GM19035 (cell line): ENCODE measurements around the gene OR52L1.
"Not testable (repeated sequence)": the region's sequence is repeated elsewhere in the genome, so short reads cannot be mapped to it uniquely, and the experiment has no call there.

Experiments used
- ATAC-seq: cut with Tn5 transposase; IDR thresholded peaks from one replicate; pipeline ENCODE4 v1.9.1; 2021; ENCODE audit not compliant: unreplicated experiment

OR52L1 gene

DNA sequence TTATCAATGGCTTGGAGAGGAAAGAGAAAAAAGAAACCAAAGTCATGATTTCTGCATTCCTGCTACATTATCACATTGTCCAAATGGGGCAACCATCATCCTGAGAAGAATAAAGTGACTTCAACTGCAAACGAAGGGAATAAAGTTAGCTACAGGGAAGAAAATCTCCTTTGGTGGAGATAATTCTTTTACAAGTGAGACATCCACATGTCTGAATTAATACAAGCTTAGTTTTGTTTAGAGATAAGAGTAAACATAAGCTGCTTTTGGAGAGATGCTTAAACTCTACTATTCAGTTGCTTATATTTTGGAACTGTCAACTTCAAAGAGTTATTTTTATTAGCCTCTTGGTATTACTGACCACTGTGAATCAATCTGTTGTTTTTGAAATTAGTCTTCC, at the start of gene OR52L1:
OR52L1 (minus strand) TSS at position 101 of the 400 bp plus-strand sequence; CDS start at position 46, 55 bp downstream.
- ATAC-seq: no peak

GRCh38 chr11:6030708-6031405, 44.1 kb upstream of the OR52L1 start, which contains the start of gene OR56A1:
OR56A1 (minus strand) TSS chr11:6030758; CDS start chr11:6027692, 3,066 bp downstream.
- no peak for ATAC-seq

GRCh38 chr11:6027501-6027900, 40.7 kb upstream of the OR52L1 start:
- no peak for ATAC-seq

DNA sequence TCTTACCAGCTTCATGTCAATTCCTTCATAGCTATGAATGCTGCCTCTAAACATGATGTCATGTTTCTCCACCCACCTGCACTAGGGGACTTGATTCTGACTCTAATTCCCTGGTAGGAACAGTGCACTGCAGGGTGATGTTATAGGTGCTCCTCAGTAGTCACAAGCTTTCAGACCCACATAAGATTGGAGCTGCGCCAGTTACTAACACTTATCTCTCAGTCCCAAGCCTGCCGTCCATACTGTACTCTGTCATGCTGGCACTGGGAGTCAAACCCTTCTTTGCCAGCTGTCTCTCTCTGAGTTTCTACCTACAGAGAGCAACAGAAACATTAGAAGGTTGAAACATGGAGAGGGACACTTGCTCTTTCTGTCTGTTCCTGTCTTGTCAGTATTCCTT, 38.3 kb upstream of the OR52L1 start:
- no peak for ATAC-seq

GRCh38 chr11:6022956-6023355, 36.2 kb upstream of the OR52L1 start:
- no peak for ATAC-seq

DNA sequence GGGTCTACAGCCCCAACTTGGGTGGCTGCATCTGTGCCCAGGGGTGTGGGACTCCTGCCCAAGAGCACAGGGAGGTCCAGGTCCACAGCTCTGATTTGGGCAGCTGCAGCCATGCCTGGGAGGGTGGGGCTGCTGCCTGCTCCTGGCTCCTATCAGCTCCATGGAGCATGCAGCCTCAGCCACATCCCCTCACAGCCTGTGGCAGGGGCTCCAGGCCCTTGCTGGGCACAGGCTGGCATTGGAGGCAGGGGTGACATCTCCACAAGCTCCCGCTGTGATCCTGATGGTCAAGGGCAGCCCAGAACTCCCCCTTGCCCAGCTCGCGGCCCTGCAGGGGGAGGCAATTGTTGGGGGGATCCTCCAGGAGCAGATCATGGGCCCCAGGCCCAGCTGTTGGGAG, 26.3 kb upstream of the OR52L1 start:
- no peak for ATAC-seq

GRCh38 chr11:6012035-6012668, 25.4 kb upstream of the OR52L1 start:
- no peak for ATAC-seq

GRCh38 chr11:6006846-6007245, 20.1 kb upstream of the OR52L1 start, which contains the start of gene OR56A4:
OR56A4 (minus strand) TSS chr11:6006946; CDS start chr11:6002992, 3,954 bp downstream.
- no peak for ATAC-seq

GRCh38 chr11:6006395-6006794, 19.6 kb upstream of the OR52L1 start:
- no peak for ATAC-seq

DNA sequence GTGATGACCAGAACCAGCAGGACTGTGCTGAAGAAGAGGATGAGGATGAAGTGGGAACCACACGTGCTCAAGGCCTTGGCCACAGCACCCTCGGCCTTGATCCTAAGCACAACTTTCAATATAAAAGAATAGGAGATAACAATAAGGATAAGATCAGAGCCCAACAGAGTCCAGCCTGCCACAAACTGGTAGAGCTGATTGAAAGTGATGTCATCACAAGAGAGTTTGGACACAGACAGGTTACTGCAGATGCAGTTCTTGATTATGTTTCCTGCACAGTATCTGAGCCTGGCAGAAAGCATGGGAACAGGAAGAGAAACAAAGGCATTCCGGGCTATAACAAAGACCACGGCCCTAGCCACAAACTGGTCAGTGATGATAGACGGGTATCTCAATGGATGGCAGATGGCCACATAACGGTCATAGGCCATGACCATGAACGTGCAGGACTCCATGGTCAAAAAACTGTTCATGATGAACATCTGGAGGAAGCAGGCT, 15.5 kb upstream of the OR52L1 start:
- no peak for ATAC-seq

GRCh38 chr11:5994791-5995190, 8.0 kb upstream of the OR52L1 start:
- ATAC-seq: no peak

- ATAC-seq: no peak
Observed at GRCh38 chr11:5992604-5993251, 5.9 kb upstream of the OR52L1 start.

- ATAC-seq: no peak
Observed at GRCh38 chr11:5992150-5992549, 5.4 kb upstream of the OR52L1 start.

GRCh38 chr11:5989203-5989602, 2.4 kb upstream of the OR52L1 start:
- no peak for ATAC-seq

DNA sequence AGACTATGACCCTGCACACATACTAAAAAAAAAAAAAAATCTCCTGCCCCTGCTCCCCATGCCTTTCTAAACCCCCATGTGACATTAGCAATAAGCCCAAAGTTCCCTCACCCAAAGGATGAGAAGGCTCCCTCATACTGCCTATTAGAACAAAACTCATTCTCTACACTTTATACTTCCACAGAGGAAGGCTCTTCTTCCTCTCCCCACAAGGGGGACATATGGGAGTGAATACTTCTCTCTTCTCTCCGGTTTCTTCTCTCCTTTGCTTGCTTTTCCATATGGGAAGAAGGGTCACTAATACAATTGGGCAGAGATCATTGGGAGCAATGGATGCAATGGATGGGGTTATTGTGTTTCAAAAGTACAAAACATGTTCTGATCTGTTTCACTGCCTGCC, 3.3 kb downstream of the OR52L1 start:
- no peak for ATAC-seq

DNA sequence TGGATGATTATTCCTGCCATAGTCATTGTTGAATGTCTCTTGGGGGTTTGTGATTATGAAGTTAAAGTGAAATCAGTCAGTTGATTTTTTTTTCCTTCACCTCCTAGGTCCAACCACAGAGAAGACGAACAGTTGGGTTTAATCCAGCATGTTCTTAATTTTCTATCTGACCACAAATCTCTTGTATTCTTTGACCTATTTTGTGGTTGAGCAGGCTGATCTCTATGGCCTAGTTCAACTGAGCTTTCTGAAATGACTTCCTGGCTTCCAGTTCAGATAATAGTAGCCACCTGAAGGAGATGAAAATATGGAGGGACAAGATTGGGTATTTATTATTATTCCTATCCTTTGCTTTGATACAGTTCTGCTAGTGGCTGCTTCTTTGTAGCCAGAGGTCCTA, 13.3 kb downstream of the OR52L1 start:
- ATAC-seq: no peak

DNA sequence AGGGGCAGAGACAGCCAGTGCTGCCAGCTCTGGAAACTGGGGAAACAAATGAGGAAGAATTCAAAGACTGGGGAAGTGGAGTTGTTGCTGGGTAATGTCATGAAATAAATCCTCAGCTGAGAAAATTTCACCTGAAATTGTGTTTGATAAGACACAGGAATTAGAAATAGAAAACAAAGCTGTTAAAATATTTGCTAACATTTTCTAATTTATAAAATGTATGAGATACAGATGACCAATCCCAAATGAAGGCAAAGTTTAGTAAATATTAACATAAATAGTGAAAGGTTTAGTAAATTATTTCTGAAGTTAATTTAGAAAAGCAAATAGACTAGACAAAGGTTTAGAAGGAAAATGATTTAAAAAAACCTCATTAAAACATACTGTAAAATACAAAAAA, 18.4 kb downstream of the OR52L1 start, which contains the start of gene OR56A5:
OR56A5 (minus strand) TSS at position 101 of the 400 bp plus-strand sequence; CDS start at position 101, 0 bp downstream.
- ATAC-seq: no peak

GRCh38 chr11:5967708-5968107, 19.1 kb downstream of the OR52L1 start:
- no peak for ATAC-seq

GRCh38 chr11:5966958-5967357, 19.8 kb downstream of the OR52L1 start:
- no peak for ATAC-seq

GRCh38 chr11:5960704-5961320, 26.0 kb downstream of the OR52L1 start:
- not testable (repeated sequence) for ATAC-seq

- no peak for ATAC-seq
Observed at GRCh38 chr11:5955586-5955985, 31.2 kb downstream of the OR52L1 start.
